Fibroblast of pulmonary artery (primary cell): ENCODE measurements around the gene IPPK.
A peak's percentile ranks its signal among the peaks of the same experiment; 100 is the strongest.

Experiments
- DNase-seq: peaks from one replicate; pipeline ENCODE4 v3.0.0-alpha.2; 2010; ENCODE audit warnings: low read depth
- H3K4me3 ChIP-seq: replicated peaks from 2 replicates; pipeline ENCODE4 v1.5.1; 2011; ENCODE audit warnings: low read depth, mild to moderate bottlenecking, control low read depth, low read length, moderate library complexity
- TF ChIP-seq, protein P1 (sequence below): IDR thresholded peaks from 2 replicates; pipeline ENCODE4 v1.5.1; 2011; ENCODE audit warnings: mild to moderate bottlenecking, control low read depth, low read length, inconsistent platforms; ENCODE audit errors: missing control alignments

IPPK gene

DNA sequence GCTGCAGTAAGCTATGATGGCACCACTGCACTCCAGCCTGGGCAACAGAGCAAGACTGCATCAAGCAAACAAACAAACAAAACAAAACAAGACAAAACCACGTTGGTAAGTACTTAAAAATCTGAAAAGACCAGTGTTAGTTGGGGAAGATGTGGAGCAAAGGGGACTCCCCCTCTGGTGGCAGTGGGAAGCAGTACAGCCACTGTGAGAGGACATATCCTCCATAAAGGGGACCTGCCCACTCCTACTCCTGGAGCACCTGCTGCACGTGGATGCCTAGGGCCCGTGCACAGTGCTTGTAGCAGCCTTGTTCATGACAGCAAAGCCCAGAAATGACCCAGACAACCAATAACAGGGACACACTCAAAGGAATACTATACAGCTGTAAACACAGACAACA, 17.0 kb upstream of the IPPK start:
- peak; percentile 11 for DNase-seq
- TF ChIP-seq, protein P1, sequence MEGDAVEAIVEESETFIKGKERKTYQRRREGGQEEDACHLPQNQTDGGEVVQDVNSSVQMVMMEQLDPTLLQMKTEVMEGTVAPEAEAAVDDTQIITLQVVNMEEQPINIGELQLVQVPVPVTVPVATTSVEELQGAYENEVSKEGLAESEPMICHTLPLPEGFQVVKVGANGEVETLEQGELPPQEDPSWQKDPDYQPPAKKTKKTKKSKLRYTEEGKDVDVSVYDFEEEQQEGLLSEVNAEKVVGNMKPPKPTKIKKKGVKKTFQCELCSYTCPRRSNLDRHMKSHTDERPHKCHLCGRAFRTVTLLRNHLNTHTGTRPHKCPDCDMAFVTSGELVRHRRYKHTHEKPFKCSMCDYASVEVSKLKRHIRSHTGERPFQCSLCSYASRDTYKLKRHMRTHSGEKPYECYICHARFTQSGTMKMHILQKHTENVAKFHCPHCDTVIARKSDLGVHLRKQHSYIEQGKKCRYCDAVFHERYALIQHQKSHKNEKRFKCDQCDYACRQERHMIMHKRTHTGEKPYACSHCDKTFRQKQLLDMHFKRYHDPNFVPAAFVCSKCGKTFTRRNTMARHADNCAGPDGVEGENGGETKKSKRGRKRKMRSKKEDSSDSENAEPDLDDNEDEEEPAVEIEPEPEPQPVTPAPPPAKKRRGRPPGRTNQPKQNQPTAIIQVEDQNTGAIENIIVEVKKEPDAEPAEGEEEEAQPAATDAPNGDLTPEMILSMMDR = peak; percentile 22
- H3K4me3 ChIP-seq = no peak overlapping the region

DNA sequence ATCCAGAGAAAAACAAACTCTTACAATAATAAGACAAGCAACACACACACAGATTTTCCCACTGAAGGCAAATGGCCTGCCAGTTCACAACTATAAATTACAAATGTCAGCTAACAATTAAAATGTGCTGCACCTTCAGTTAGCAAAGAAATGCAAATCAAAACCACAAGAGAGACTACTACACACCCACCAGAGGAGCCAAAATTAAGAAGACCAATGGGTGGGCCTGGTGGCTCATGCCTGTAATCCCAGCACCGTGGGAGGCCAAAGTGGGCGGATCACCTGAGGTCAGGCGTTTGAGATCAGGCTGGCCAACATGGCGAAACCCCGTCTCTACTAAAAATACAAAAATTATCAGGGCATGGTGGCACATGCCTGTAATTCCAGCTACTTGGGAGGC, 15.1 kb upstream of the IPPK start:
- TF ChIP-seq, protein P1 = no peak
- DNase-seq = no peak
- H3K4me3 ChIP-seq = no peak overlapping the region

DNA sequence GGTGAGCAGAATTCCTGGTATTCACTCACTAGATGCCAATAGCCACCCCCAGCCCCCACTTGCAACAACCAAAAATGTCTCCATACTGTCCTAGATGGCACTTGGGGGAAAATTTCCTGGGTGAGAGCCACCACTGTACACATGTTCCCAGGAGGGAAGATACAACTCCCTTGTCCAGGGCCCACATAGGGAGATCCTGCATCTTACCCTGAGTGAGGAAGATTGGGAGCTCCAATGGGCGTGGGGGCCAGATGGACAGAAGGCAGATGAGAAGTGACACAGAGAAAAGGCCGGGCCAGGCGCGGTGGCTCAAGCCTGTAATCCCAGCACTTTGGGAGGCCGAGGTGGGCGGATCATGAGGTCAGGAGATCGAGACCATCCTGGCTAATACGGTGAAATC, 12.3 kb upstream of the IPPK start:
- H3K4me3 ChIP-seq = no peak overlapping the region
- DNase-seq = no peak
- TF ChIP-seq, protein P1 = no peak

DNA sequence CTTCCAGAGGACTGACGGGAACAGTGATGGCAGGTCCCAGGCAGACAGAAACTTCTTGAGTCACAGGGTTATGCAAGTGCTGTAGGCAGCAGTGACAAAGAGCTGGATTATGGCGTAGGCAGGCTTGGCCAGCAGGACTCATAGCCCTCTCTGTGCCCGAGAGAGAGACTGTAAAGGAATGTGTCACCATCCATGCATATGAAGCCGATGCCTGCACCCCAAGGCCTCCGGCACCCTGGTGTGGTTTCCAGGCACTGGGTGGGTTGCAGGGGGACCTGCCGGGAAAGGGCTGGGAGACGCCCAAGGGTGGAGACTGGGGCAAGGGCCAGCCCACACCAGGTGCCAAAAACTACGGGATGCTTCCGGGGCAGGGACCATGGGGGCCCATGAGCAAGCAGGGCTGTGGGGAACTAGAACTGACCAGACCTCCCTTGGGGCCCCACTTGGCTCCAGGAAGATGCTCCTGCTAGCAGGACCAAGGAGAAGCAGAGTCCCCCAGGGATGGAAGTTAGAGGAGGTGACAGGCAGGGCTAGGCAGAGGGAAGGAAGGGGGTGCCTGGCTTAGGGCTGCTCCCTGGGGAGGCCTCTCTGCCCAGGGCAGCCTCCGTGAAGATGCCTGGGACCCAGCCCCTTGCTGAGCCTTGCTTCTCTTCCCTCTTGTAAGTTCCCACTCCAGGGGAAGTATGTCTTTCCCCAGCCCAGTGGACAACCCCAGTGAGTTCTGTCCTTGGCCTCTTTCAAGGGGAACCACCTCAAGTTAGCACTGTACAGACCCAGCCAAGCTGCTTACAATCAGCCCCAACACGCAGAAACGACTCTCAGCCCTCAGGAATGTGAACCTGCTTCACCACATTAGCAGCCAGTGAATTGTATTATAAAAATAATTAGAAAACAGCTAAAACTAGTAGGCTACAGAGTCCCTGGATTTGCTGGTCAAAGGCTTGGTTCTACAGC, 10.5 kb upstream of the IPPK start:
- no peak overlapping the region for H3K4me3 ChIP-seq
- DNase-seq = no peak
- TF ChIP-seq, protein P1 = no peak

DNA sequence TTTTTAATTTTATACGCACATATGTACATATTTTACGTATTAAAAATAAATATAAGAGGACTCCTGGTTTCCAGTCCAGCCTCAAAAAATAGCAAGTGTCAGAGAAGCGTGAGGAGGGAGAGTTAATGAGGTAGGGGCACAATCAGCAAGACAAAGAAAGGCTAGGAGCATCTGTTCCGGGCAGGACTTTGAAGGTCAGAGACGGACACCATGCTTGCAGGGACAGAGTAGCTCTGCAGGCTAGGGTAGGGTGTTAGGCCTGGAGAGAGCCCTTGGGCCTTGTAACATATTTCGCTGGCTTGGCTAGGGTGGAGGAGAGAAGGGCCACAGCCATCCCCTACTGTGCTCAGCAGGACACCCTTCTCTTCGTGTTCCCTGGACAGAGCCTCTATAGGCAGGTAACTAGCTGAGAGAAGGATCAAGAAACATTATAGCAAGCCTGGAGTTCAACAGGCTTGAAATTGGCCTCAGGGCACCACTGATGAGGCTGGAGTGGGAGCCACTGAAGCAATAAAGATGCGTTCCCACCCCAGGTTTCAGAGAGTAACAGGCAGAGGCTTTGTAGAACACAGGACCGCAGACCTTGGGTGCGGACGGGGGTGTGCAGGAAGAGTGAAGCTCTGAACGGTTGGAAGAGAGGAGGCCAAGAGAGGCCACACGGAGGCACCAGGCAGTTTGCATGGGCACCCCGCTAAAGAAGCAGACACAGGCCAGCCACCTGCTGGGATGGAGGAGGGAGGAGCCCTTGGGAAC, 9.7 kb upstream of the IPPK start:
- TF ChIP-seq, protein P1 = no peak
- no peak for DNase-seq
- H3K4me3 ChIP-seq = no peak overlapping the region

DNA sequence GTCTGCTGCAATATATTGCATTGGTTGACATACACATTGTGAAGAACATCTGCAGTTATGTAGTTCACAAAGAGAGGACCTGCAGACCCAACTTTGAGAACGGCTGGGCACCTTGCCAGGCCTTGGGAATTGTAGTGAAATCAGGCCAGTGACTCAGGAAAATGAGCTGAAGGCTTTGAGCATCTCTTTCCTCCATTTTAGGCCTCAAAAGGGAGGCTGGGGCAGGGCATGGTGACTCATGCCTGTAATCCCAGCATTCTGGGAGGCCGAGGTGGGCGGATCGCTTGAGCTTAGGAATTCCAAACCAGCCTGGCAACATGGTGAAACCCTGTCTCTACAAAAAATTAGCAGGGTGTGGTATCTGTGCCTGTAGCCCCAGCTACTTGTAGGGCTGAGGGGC, 1.4 kb upstream of the IPPK start:
- DNase-seq = peak; percentile 85
- peak overlapping the region; percentile 97 for H3K4me3 ChIP-seq

More for the DNA sequence above, 1.4 kb upstream of the IPPK start:
- TF ChIP-seq, protein P1 = no peak
